ENCODE results near the gene IRF8.
"Not testable (repeated sequence)": the region's sequence is repeated elsewhere in the genome, so short reads cannot be mapped to it uniquely, and the experiment has no call there.

IRF8 gene

GRCh38 chr16:85906349-85906748, 7.4 kb downstream of the IRF8 start:
- DNase-seq (ENCODE audit: extremely low read depth, insufficient read length) = no peak
- H3K36me3 ChIP-seq (ENCODE audit: control insufficient read depth, insufficient read depth, low read length) = peaks cover 44% of the 10 kb centered on the region
- peak overlapping the region; percentile 91 for H3K4me3 ChIP-seq (replicated peaks; ENCODE audit: low read depth, low read length)
- no peaks in the 10 kb centered on the region for H3K27me3 ChIP-seq (replicated peaks; ENCODE audit: control insufficient read depth, insufficient read depth, low read length)
- TF ChIP-seq CTCF (IDR thresholded peaks at IDR 0.05; ENCODE audit: insufficient read depth, low read length, poor library complexity, severe bottlenecking) = no peak

- not testable (repeated sequence) for DNase-seq (ENCODE audit: extremely low read depth, insufficient read length); H3K27me3 ChIP-seq (replicated peaks; ENCODE audit: control insufficient read depth, insufficient read depth, low read length); H3K4me3 ChIP-seq (replicated peaks; ENCODE audit: low read depth, low read length)
- H3K36me3 ChIP-seq (ENCODE audit: control insufficient read depth, insufficient read depth, low read length) = peaks cover 52% of the 10 kb centered on the region
Measured at GRCh38 chr16:85907231-85907630, 8.3 kb downstream of the IRF8 start.

- peaks cover 60% of the 10 kb centered on the region for H3K36me3 ChIP-seq (ENCODE audit: control insufficient read depth, insufficient read depth, low read length)
- no peak for TF ChIP-seq CTCF (IDR thresholded peaks at IDR 0.05; ENCODE audit: insufficient read depth, low read length, poor library complexity, severe bottlenecking)
- DNase-seq (ENCODE audit: extremely low read depth, insufficient read length) = peak; percentile 56
- no peaks in the 10 kb centered on the region for H3K27me3 ChIP-seq (replicated peaks; ENCODE audit: control insufficient read depth, insufficient read depth, low read length)
- no peak overlapping the region for H3K4me3 ChIP-seq (replicated peaks; ENCODE audit: low read depth, low read length)
Measured at GRCh38 chr16:85908444-85908843, 9.5 kb downstream of the IRF8 start.

- DNase-seq (ENCODE audit: extremely low read depth, insufficient read length) = no peak
- Histone ChIP-seq H3K36me3 (ENCODE audit: control insufficient read depth, insufficient read depth, low read length) (peaks cover 59% of the 10 kb centered on the region), H3K27me3 (replicated peaks; ENCODE audit: control insufficient read depth, insufficient read depth, low read length) (no peaks in the 10 kb centered on the region)
Measured at GRCh38 chr16:85908889-85909589, 10.1 kb downstream of the IRF8 start.

GRCh38 chr16:85909932-85910853, 11.2 kb downstream of the IRF8 start:
- Histone ChIP-seq H3K4me3 (replicated peaks; ENCODE audit: low read depth, low read length) (no peak overlapping the region), H3K36me3 (ENCODE audit: control insufficient read depth, insufficient read depth, low read length) (peaks cover 62% of the 10 kb centered on the region), H3K27me3 (replicated peaks; ENCODE audit: control insufficient read depth, insufficient read depth, low read length) (no peaks in the 10 kb centered on the region)
- no peak for DNase-seq (ENCODE audit: extremely low read depth, insufficient read length)
- TF ChIP-seq CTCF (IDR thresholded peaks at IDR 0.05; ENCODE audit: insufficient read depth, low read length, poor library complexity, severe bottlenecking) = no peak

More at GRCh38 chr16:85908889-85909589, 10.1 kb downstream of the IRF8 start:
- no peak overlapping the region for H3K4me3 ChIP-seq (replicated peaks; ENCODE audit: low read depth, low read length)
- no peak for TF ChIP-seq CTCF (IDR thresholded peaks at IDR 0.05; ENCODE audit: insufficient read depth, low read length, poor library complexity, severe bottlenecking)

- no peak for DNase-seq (ENCODE audit: extremely low read depth, insufficient read length)
- no peak overlapping the region for H3K4me3 ChIP-seq (replicated peaks; ENCODE audit: low read depth, low read length)
- TF ChIP-seq CTCF (IDR thresholded peaks at IDR 0.05; ENCODE audit: insufficient read depth, low read length, poor library complexity, severe bottlenecking) = no peak
- H3K27me3 ChIP-seq (replicated peaks; ENCODE audit: control insufficient read depth, insufficient read depth, low read length) = no peaks in the 10 kb centered on the region
- peaks cover 64% of the 10 kb centered on the region for H3K36me3 ChIP-seq (ENCODE audit: control insufficient read depth, insufficient read depth, low read length)
Measured at GRCh38 chr16:85910854-85911247, 11.9 kb downstream of the IRF8 start.
